ENCODE data around the gene LRRC8C.

LRRC8C gene

DNA sequence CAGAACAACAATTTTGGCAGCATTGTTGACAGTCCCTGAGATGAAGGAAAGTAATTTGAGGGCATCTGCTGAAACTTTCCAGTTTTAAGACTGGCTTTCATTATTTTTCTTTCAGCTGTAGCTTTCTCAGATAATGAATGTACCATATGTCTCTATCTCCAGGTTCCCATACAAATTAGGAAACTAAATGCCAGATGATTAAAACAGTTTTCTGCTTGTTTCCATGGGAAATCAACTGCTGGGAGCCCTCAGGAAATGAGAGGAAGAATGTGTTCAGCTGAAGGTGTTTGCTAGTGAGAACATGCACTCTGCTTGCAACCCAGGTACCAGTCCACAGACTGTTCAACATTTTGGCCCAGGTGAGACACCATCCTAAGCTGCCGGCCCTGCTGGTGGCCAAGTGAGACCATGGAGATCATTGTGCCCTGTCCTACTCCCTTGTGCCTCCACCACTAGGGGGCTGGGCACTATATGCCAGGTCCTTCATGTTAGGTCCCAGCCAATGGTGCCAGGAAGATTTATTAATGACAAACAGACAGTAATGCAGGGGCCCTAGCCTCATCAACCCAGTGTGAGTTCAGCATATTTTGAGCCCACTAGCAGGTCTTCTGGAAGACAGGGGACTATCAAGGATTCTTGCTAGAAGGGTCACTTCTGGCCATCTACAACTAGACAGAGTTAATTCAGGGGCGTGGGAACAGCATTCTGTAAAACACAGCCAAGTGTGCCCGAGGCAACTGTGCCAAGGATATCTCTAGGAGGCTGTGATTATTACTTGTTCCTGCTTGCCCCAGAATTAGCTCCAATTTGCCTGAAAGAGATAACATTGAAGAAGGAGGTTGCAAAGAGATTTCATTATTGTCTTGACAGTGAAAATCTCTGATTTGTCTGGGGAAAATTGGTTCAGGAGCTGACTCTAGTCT is 17.0 kb upstream of the LRRC8C start:
- TF ChIP-seq, protein P1, sequence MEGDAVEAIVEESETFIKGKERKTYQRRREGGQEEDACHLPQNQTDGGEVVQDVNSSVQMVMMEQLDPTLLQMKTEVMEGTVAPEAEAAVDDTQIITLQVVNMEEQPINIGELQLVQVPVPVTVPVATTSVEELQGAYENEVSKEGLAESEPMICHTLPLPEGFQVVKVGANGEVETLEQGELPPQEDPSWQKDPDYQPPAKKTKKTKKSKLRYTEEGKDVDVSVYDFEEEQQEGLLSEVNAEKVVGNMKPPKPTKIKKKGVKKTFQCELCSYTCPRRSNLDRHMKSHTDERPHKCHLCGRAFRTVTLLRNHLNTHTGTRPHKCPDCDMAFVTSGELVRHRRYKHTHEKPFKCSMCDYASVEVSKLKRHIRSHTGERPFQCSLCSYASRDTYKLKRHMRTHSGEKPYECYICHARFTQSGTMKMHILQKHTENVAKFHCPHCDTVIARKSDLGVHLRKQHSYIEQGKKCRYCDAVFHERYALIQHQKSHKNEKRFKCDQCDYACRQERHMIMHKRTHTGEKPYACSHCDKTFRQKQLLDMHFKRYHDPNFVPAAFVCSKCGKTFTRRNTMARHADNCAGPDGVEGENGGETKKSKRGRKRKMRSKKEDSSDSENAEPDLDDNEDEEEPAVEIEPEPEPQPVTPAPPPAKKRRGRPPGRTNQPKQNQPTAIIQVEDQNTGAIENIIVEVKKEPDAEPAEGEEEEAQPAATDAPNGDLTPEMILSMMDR (IDR thresholded peaks at IDR 0.05; ENCODE audit: low read depth, low read length) = peak; percentile 19; the same call in 1 of the 2 replicates
- no peak overlapping the region for H3K4me3 ChIP-seq (ENCODE audit: low read depth, low read length)

- TF ChIP-seq, protein P1 (IDR thresholded peaks at IDR 0.05; ENCODE audit: low read depth, low read length) = no peak
- no peak overlapping the region for H3K4me3 ChIP-seq (ENCODE audit: low read depth, low read length)
These were observed 15.9 kb upstream of the LRRC8C start for GRCh38 chr1:89616844-89617627.

DNA sequence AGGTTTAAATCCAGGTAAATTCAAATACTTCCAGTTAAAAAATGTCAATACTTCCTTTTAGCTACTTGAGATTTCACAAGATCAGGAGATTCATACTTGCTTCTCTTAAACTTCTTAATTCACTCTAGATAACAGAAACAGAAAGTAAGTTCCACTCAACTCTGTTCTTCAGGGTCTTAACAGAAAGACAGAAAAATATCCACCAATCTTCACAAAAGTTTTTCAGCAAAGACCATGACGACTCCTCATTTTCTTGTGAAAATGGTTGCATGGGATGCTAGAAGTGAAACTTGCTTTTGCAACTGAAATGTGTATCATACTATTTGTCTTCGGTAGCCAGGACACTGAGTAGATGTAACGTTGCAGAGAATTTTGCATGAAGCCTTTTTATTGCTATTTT is 12.3 kb upstream of the LRRC8C start:
- TF ChIP-seq, protein P1 (IDR thresholded peaks at IDR 0.05; ENCODE audit: low read depth, low read length) = no peak
- H3K4me3 ChIP-seq (ENCODE audit: low read depth, low read length) = no peak overlapping the region

DNA sequence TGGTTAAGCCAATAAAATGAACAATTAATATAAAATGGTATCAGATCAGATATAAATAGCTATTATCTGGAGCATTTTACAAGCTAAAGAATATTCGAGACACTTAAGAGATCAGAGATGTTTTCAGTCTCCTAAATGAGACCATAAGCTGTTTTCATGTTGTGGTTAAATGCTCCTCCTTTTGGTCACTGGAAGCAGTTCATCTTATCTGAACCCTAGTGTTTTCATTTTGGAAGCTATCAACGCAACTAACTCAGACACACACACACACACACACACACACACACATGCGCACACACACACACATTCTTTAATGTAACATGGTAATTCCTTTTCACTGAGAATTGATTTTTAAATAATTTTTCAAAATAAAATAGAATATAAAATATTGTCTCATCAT is 10.0 kb upstream of the LRRC8C start:
- TF ChIP-seq, protein P1 (IDR thresholded peaks at IDR 0.05; ENCODE audit: low read depth, low read length) = no peak
- H3K4me3 ChIP-seq (ENCODE audit: low read depth, low read length) = no peak overlapping the region

GRCh38 chr1:89624314-89624713 is 8.6 kb upstream of the LRRC8C start:
- TF ChIP-seq, protein P1 (IDR thresholded peaks at IDR 0.05; ENCODE audit: low read depth, low read length) = no peak

DNA sequence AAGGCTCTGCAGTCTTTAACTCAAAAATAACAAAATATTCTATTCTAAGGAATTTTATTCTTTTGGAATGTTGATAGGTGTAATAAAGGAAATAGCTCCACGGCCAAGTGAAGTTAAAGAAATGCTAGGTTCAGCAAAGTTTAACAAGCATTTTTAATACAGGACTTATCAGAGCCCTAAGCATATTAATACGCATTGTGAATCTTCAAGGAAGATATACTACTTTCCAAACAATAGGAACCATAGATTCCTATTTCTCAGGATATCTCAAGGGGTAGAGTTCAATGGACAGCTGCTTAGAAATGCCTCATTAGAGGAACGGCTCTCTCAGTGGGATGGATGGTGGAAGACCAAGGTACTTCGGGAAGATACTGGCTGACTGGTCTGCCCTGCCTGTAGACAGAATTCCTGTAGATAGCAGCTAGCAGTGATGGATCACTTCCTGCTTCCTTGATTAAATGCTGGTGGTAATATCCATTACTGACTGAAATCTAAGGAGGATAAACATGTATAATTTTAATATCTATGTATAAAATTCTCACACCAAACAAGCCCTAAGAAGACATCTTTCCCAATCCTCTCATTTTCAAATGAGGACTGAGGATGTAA is 8.1 kb upstream of the LRRC8C start:
- H3K4me3 ChIP-seq (ENCODE audit: low read depth, low read length) = no peak overlapping the region
- TF ChIP-seq, protein P1 (IDR thresholded peaks at IDR 0.05; ENCODE audit: low read depth, low read length) = no peak

More at GRCh38 chr1:89624314-89624713, 8.6 kb upstream of the LRRC8C start:
- H3K4me3 ChIP-seq (ENCODE audit: low read depth, low read length) = no peak overlapping the region
